HG03064 (cell line): ENCODE measurements around the gene FXYD7.
"Not testable (repeated sequence)": the region's sequence is repeated elsewhere in the genome, so short reads cannot be mapped to it uniquely, and the experiment has no call there.

Source experiments
- ATAC-seq: cut with Tn5 transposase; IDR thresholded peaks from one replicate; pipeline ENCODE4 v1.9.1; 2021; ENCODE audit warnings: low read depth; ENCODE audit not compliant: unreplicated experiment

Gene FXYD7

DNA sequence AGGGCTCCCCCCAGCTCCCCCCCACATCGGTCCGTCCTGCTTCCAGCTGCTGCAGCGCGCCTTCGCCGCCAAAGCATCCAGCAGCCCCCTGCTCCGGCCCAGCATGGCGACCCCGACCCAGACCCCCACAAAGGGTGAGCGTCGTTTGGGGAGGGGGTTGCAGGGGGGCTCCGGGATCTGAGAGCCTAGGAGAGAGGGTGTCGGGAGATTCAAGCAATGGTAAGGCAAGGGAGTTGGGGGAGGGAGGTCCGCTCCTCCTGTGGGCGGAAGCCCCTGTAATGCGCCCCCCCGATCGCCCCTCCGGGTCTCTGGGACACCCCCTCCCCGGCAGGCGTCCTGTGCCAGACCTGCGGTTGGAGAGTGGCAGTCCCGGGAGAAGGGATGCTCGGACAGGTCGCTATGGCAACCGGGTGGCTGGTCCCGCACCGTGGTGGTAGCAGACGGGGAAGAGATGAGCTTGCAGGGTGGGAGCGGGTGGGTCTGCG is at the start of gene FXYD7:
Gene FXYD7, plus strand, starts transcription at position 25 of the 485 bp plus-strand sequence. Its CDS starts 79 bp downstream, at position 104.
- ATAC-seq = no peak

DNA sequence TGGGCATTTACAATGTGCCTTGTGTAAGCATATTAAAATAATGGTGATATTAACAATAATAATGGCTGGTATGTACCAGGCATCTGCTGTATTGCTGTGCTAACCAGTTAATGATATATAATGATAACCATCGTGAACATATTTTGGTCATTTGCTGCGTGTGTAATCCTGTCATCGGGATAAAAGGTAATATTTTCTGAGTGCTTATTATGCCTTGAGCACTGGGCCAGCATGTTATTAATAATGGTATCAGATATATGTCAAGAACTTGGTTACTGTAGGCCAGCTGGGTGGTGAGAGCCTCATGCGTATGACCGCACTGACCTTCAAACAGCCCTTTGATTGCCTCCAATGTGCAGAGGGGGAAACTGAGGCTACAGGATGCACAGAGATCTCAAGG is 49.6 kb upstream of the FXYD7 start:
- ATAC-seq = no peak

DNA sequence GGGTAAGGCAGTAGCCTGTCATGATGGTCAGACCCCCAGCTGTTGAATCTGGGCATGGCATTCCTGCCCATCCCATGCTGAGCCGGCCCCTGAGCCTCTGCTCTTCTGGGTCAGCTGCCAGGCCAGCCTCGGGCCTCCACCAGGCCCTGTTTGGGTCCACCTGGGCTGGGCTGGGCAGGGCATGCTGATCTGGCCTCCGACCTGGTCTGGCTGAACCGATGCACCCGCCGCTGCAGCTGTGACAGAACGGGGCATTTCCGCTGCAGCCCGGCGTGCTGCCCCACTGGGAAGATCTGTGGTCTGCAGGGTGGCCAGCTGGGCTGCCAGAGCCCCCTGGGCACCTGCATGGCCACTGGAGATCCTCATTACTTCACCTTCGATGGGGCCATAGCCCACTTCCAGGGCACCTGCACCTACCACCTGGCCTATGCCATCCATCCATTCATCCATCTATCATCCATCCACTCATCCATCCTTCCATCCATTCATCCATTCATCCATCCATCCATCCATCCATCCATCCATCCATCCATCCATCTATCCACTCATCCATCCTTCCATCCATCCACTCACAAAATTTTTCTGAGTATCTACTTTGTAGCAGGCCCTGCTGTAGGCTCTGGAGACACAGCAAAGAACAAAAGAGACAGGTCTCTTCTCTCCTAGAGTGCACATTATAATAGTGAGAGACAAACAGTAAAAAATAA is 49.0 kb upstream of the FXYD7 start:
- no peak for ATAC-seq

DNA sequence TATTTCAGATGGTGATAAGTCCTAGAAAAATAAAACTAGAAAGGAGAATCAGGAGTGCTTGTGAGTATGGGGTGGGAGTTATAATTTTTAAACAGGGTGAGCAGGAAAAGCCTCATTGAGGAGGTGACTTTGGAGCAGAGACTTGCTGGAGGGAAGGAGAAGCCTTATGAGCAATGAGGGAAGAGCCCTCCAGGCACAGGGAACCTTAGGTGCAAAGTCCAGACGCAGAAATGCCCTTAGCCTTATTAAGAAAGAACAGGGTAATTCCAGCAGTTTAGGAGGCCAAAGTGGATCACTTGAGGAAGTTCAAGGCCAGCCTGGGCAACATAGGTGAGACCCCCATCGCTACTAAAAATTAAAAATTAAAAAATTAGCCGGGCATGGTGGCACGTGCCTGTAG is 48.4 kb upstream of the FXYD7 start:
- no peak for ATAC-seq

GRCh38 chr19:35095667-35096368 is 47.2 kb upstream of the FXYD7 start:
- ATAC-seq = no peak

DNA sequence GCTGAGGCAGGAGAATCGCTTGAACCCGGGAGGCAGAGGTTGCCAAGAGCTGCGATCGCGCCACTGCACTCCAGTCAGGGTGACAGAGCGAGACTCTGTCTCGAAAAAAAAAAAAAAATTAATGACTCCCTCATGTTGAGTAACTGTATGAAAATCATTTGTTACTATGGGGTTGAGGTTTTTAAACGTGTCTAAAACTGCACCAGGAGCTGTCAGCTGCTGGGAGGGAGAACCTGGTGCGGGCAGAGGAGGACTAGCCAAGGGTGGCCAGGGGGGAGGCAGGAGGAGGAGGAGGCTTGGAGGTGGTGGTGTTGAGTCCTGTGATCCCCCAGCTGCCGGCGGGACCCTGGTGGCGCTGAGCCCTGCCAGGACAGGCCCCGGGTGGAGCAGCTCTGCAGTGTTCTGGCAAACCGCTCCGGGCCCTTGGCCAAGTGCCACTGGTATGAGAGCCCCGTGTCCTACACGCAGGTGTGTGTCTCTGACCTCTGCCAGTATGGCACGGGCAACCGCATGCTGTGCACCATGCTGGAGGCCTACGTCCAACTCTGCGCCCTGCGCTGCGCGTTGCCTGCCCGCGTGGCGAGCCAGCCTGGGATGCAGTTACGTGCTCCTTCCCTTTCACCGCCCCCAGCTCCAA is 44.5 kb upstream of the FXYD7 start:
- no peak for ATAC-seq

GRCh38 chr19:35099155-35099896 is 43.7 kb upstream of the FXYD7 start:
- no peak for ATAC-seq

DNA sequence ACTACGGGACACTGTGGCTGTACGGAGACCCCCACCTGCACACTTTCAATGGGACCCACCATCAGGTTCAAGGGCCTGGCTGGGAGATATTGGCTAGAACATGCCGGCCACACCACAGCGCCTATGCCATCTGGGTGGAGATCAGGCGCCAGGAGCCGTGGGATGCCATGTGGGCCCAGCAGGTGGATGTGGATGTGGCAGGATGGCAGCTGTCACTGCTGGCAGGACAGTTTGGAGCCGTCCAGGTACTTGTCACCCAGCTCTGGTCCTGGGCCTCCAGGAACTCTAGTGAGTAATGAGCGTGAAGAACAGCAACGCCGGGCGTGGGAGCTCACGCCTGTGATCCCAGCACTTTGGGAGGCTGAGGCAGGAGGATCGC is 43.2 kb upstream of the FXYD7 start:
- ATAC-seq = no peak

DNA sequence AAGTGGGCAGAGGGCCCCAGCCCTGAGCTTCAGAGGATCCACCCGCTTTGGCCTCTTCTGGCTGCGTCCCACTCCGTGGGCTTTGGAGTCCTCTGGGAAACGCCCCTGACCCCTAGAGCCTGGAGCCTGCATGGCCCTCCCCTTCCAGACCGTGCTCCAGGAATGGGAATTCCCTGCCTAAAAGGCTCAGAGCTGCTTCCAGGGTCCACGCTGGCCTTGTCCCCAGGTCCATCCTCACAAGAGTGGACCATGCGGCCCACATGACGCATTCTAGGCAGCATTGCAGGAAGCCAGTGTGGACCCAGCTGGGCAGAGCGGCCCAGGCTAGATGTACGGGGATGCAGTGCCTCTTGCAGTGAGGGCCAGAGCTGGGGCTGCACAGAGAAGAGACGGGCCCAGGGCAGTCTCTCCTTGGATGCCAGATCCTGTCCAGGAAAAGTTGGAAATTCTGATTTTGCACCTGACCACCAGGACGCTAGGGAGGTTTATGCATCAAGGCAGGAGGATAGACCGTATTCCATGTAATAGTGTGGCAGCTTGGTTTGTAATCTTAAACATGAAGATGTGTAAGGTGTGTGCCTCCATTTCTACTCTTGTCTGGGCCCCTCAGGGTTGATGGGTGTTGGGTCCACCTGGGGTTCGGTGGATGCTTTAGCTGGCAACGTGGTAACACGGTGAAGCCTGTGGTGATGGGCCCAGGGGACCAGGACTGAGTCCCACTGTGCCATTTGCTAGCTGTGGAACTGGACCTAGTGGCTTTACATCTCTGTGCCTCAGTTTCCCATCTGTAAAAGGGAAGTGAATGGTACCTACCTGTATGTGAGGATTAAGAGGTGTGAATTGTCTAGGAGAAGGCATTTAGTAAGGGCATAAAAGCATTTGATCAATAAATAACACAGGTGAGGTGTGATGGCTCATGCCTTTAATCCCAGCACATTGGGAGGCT is 42.2 kb upstream of the FXYD7 start:
- no peak for ATAC-seq

DNA sequence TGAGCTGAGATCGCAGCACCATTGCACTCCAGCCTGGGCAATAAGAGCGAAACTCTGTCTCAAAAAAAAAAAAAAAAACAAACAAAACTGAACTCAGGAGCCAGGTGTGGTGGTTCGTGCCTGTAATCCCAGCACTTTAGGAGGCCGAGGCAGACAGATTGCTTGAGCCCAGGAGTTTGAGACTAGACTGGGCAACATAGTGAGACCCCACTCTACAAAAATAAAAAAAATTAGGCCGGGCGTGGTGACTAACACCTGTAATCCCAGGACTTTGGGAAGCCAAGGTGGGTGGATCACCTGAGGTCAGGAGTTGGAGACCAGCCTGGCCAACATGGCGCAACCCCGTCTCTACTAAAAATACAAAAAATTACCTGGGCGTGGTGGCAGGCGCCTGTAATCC is 41.1 kb upstream of the FXYD7 start:
- not testable (repeated sequence) for ATAC-seq

- ATAC-seq = not testable (repeated sequence)
These were observed 39.4 kb upstream of the FXYD7 start for GRCh38 chr19:35103614-35104013.

DNA sequence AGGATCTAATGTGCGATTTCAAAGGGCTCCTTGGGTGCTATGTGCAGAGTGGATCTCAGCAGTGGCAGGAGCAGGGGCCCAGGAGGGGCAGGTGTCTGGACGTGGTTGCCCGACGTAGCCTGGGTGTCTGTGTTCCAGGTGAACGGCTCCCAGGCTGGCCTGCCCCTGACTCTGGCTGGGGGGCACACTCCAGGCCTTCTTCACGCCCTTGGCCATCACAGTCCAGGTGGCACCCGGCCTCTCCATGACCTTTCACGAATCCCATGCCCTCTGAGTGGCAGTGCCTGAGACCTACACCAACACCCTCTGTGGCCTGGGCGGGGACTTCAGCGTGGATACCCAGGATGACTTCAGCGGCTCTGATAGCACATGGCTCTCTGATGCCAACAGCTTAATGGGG is 38.7 kb upstream of the FXYD7 start:
- no peak for ATAC-seq

DNA sequence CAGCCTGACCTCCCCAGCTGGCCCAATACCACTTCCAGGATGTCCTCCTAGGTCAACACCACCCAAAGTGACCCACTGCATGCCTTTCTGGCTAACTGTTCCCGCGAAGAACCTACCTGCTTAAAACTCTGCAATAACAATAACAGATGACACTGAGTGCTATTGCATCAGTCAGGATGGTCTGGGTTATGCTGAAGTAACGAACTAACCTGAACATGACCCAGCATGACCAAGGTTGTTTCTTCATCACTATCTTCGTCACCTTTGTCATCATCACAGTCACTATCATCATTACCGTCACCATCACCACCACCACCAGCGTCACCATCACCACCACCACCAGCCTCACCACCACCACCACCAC is 38.0 kb upstream of the FXYD7 start:
- ATAC-seq = no peak

DNA sequence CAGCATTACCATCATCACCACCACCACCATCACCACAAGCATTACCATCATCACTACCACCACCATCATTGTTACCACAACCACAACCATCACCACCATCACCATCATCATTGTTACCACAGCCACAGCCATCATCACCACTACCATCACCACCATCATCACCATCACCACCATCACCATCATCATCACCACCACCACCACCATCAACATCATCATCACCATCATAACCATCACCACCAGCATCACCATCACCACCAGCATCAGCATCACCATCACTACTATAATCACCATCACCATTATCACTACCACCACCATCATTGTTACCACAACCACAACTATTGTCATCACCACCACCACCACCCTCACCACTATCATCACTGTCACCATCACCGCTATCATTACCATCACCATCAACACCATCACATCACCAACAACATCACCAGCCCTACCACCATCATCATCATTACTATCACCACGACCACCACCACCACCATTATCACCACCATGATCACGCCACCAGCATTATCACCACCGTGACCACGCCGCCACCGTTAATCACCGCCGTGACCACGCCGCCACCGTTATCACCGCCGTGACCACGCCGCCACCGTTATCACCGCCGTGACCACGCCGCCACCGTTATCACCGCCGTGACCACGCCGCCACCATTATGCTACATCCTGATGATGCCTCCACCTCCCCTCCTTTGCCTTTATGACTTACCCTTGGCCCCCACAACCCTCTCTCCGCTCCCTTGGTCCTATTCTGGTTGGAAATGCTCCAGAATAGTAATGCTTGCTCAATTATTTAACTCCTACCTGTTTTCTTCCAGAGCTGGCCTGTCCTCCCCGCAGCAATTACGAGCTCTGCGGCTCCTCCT is 37.4 kb upstream of the FXYD7 start:
- ATAC-seq = no peak

DNA sequence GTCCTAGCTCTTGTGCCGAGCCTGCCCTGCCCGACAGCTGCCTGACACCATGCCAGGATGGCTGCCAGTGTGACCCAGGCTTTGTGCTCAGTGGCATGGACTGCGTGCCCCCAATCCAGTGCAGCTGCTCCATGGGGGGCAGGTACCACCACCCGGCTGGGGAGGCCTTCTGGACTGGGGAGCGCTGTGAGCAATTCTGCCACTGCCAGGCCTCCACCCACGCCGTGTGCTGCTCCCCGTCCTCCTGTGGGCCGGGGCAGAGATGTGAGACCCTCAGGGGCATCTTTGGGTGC is 36.8 kb upstream of the FXYD7 start:
- ATAC-seq = no peak

DNA sequence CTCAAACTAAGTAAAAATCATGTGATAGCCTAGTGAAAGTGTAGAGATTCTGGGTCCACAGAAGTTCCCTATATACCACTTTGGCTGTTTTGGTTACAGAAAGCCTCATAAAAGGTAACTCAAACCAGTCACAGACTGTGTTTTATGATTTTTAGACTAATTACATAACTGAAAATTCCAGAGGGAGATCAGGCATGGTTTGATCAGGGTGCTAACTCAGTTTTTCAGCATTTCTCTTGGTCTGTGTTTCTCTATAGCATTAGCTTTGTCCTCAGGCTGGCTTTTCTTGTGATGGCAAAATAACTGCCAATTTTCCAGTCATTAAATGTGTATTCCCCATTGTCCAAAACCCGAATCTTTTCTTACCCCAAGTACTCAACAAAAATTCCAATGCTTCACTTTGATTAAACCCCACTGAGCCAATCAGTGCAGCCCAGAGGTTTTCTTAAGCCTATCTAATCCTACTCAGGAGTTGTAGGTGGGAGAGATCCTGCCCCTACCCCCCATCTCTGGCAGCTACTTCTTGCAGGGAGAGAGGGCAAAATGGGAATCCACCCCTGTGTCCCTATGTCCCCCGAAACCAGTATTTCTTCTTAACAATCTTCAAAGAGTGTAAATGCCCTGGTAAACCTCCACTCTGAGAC is 36.0 kb upstream of the FXYD7 start:
- ATAC-seq = no peak

DNA sequence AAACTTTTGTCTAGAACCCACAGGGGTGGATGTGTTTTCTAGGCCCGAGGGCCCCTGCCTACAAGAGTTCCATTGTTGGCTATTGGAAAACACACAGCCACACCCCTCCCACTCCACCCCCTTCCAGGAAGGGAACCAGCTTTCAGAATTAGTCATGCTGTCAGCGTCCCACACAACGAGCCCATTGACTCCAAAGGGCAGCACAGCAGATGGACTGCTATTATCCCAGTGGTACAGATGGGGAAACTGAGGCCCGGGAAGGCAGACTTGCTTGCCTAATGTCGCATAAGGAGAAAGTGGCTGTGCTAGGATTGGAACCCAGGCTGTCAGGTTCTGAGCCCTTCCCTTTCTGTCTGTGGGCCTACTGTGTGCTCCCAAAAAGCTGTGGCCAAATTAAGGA is 35.5 kb upstream of the FXYD7 start:
- no peak for ATAC-seq

- ATAC-seq = no peak
These were observed 34.3 kb upstream of the FXYD7 start for GRCh38 chr19:35108730-35109129.
